SIG-M5 treated with dmso at 0.1 percent for 504 hours (cell line): ENCODE data around the gene SMIM33.
"Not testable (repeated sequence)": the region's sequence is repeated elsewhere in the genome, so short reads cannot be mapped to it uniquely, and the experiment has no call there.

ENCODE experiments used
- DNase-seq: peaks from one replicate; lab custom pipeline; 2025; ENCODE audit not compliant: unreplicated experiment; lab: John Stamatoyannopoulos, UW

Gene SMIM33

GRCh38 chr5:139470821-139471300 is at the start of gene SMIM33:
Gene SMIM33, plus strand, starts transcription at chr5:139471004. Its CDS starts 118 bp downstream, at chr5:139471122.
- DNase-seq: peak; percentile 57

GRCh38 chr5:139422307-139422893 is 48.4 kb upstream of the SMIM33 start:
- DNase-seq: peak; percentile 87

- DNase-seq: no peak
Observed at GRCh38 chr5:139425497-139425896, 45.3 kb upstream of the SMIM33 start.

GRCh38 chr5:139426203-139426885 is 44.5 kb upstream of the SMIM33 start:
- no peak for DNase-seq

GRCh38 chr5:139430015-139430414 is 40.8 kb upstream of the SMIM33 start:
- no peak for DNase-seq

GRCh38 chr5:139431706-139432105 is 39.1 kb upstream of the SMIM33 start:
- no peak for DNase-seq

GRCh38 chr5:139435676-139436075 is 35.1 kb upstream of the SMIM33 start:
- DNase-seq: no peak

- no peak for DNase-seq
Observed at GRCh38 chr5:139438707-139439012, 32.1 kb upstream of the SMIM33 start.

GRCh38 chr5:139439013-139439903 is 31.5 kb upstream of the SMIM33 start, which contains the start of gene DNAJC18:
Gene DNAJC18, minus strand, starts transcription at chr5:139439525. Its CDS starts 80 bp downstream, at chr5:139439445.
- DNase-seq: peak; percentile 89

GRCh38 chr5:139440416-139440815 is 30.4 kb upstream of the SMIM33 start:
- DNase-seq: not testable (repeated sequence)

GRCh38 chr5:139443831-139444453 is 26.9 kb upstream of the SMIM33 start:
- no peak for DNase-seq

- DNase-seq: no peak
Observed at GRCh38 chr5:139445325-139446170, 25.3 kb upstream of the SMIM33 start.

GRCh38 chr5:139446956-139447779 is 23.6 kb upstream of the SMIM33 start:
- DNase-seq: no peak

GRCh38 chr5:139451176-139451575 is 19.6 kb upstream of the SMIM33 start:
- no peak for DNase-seq

- no peak for DNase-seq
Observed at GRCh38 chr5:139451878-139452660, 18.7 kb upstream of the SMIM33 start.

- no peak for DNase-seq
Observed at GRCh38 chr5:139453683-139454567, 16.9 kb upstream of the SMIM33 start.

- no peak for DNase-seq
Observed at GRCh38 chr5:139454568-139455290, 16.1 kb upstream of the SMIM33 start.
